Breast epithelium (tissue), 4 donors: ENCODE results near the gene ANKIB1. TPM values are rescaled to one million over a fixed set of nuclear protein-coding genes. Genes with fewer than 3 reads are reported as not detected.
"Not testable (repeated sequence)": the region's sequence is repeated elsewhere in the genome, so short reads cannot be mapped to it uniquely, and the experiment has no call there.

Source experiments
- DNase-seq, 2 donors: peaks; one replicate each; pipeline ENCODE4 v3.0.0-alpha.2; 2019; ENCODE audit warnings: low spot score in 2 of 2
- H3K27ac ChIP-seq, 2 donors: fragments of 200-600 bp; sonication (generic) in 1 of 2; one replicate each; pipeline ENCODE4 v1.5.1; 2016 to 2019; ENCODE audit warnings: mild to moderate bottlenecking in 1 of 2
- H3K27me3 ChIP-seq, 2 donors: fragments of 200-600 bp; sonication (generic) in 1 of 2; one replicate each; pipeline versions ENCODE4 v1.5.1 to v1.6.0; 2017 to 2019; ENCODE audit warnings: control low read depth in 1 of 2, mild to moderate bottlenecking in 1 of 2
- H3K36me3 ChIP-seq: fragments of 200-600 bp; one replicate; pipeline ENCODE4 v1.5.1; 2019
- H3K4me1 ChIP-seq, 2 donors: fragments of 200-600 bp; sonication (generic); one replicate each; pipeline ENCODE4 v1.5.1; 2016 to 2019; ENCODE audit warnings: control low read depth in 1 of 2
- H3K4me3 ChIP-seq, 3 donors: fragments of 200-600 bp; sonication (generic); 1 replicate in 2 of 3; 2 replicates in 1 of 3; pipeline ENCODE4 v1.5.1; 2016 to 2019; ENCODE audit warnings: mild to moderate bottlenecking in 3 of 3, moderate library complexity in 2 of 3
- H3K9me3 ChIP-seq, 2 donors: fragments of 200-600 bp; sonication (generic) in 1 of 2; one replicate each; pipeline ENCODE4 v1.5.1; 2016 to 2019; ENCODE audit warnings: control low read depth in 1 of 2
- POLR2A ChIP-seq: fragments of 450-650 bp; IDR thresholded peaks from one replicate; pipeline ENCODE4 v1.6.1; 2016; ENCODE audit warnings: antibody characterized with exemption, mild to moderate bottlenecking, moderate library complexity
- POLR2AphosphoS5 ChIP-seq, 3 donors: sonication (generic); formaldehyde crosslinking; IDR thresholded peaks; one replicate each; pipeline ENCODE4 v1.6.1; 2017; ENCODE audit warnings: antibody characterized with exemption in 3 of 3
- intact Hi-C: fragments of 100-400 bp; cut with DNase I; formaldehyde crosslinking; loops from one replicate; pipeline ENCODE4 v1.15.1; 2023; ENCODE audit warnings: low total_unique reads
- total RNA-seq, 3 donors: library from RNA; depleted of rRNA; stranded (reverse); fragments of >200 nt; gene quantifications; one replicate each; pipeline ENCODE4 v1.1.0, GENCODE V29; 2016
- TF ChIP-seq, protein P1 (sequence below), 3 donors: fragments of 450-650 bp; IDR thresholded peaks; one replicate each; pipeline ENCODE4 v1.5.1; 2016 to 2017; ENCODE audit warnings: antibody characterized with exemption in 3 of 3, mild to moderate bottlenecking in 3 of 3, moderate library complexity in 3 of 3

ANKIB1 gene
- total RNA-seq, 3 donors from 2014 or later: 51.8 to 61.3 (median 54.2) TPM

DNA sequence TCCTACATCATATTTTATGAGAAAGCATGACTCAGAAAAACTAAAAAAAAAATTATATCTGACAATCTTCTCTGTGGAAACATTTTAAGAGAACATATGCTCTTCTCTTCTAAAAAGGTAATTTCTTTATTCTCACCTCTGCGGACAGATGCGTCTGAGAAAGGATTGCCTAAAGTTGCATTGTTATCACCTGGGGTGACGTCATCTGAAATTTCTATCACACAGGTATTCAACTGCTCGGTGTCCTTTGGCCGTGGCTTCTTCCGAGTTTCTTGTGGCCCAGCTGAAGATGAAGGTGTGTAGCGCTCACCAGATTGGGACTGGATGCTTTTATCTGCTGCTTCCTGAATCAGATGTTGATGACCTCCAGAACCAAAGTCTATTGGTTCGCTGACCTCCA is 187.2 kb downstream of the ANKIB1 start:
- Histone ChIP-seq H3K36me3 (no peaks in the 10 kb centered on the region), H3K27ac (no peak overlapping the region), H3K27me3 (no peaks in the 10 kb centered on the region), H3K9me3 (no peaks in the 10 kb centered on the region), H3K4me1 (no peaks in the 10 kb centered on the region), H3K4me3 (no peak overlapping the region)
- TF ChIP-seq, protein P1, sequence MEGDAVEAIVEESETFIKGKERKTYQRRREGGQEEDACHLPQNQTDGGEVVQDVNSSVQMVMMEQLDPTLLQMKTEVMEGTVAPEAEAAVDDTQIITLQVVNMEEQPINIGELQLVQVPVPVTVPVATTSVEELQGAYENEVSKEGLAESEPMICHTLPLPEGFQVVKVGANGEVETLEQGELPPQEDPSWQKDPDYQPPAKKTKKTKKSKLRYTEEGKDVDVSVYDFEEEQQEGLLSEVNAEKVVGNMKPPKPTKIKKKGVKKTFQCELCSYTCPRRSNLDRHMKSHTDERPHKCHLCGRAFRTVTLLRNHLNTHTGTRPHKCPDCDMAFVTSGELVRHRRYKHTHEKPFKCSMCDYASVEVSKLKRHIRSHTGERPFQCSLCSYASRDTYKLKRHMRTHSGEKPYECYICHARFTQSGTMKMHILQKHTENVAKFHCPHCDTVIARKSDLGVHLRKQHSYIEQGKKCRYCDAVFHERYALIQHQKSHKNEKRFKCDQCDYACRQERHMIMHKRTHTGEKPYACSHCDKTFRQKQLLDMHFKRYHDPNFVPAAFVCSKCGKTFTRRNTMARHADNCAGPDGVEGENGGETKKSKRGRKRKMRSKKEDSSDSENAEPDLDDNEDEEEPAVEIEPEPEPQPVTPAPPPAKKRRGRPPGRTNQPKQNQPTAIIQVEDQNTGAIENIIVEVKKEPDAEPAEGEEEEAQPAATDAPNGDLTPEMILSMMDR (IDR thresholded peaks at IDR 0.05): no peak
- TF ChIP-seq POLR2AphosphoS5 (IDR thresholded peaks at IDR 0.05) (no peak), POLR2A (no peak)
- no peak for DNase-seq
- intact Hi-C loops: no loop called here

DNA sequence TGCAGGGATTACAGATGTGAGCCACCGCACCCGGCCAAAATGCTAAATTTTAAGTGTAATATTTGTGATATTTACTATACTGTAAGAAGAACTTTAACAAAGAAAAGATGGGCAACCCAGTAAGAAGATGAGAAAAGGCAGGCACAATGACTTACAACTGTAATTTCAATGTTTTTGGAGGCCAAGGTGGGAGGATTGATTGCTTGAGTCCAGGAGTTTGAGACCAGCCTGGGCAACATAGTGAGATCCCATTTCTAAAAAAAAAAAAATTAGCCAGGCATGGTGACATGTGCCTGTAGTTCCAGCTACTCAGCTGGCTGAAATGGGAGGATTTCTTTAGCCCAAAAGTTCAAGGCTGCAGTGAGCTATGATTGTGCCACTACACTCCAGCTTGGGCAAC is 189.8 kb downstream of the ANKIB1 start:
- TF ChIP-seq POLR2A (no peak), POLR2AphosphoS5 (IDR thresholded peaks at IDR 0.05) (no peak)
- TF ChIP-seq, protein P1 (IDR thresholded peaks at IDR 0.05): no peak
- Histone ChIP-seq H3K9me3 (no peaks in the 10 kb centered on the region), H3K4me1 (no peaks in the 10 kb centered on the region), H3K36me3 (no peaks in the 10 kb centered on the region), H3K4me3 (no peak overlapping the region), H3K27ac (no peak overlapping the region), H3K27me3 (no peaks in the 10 kb centered on the region)
- DNase-seq: no peak
- intact Hi-C loops: no loop called here

DNA sequence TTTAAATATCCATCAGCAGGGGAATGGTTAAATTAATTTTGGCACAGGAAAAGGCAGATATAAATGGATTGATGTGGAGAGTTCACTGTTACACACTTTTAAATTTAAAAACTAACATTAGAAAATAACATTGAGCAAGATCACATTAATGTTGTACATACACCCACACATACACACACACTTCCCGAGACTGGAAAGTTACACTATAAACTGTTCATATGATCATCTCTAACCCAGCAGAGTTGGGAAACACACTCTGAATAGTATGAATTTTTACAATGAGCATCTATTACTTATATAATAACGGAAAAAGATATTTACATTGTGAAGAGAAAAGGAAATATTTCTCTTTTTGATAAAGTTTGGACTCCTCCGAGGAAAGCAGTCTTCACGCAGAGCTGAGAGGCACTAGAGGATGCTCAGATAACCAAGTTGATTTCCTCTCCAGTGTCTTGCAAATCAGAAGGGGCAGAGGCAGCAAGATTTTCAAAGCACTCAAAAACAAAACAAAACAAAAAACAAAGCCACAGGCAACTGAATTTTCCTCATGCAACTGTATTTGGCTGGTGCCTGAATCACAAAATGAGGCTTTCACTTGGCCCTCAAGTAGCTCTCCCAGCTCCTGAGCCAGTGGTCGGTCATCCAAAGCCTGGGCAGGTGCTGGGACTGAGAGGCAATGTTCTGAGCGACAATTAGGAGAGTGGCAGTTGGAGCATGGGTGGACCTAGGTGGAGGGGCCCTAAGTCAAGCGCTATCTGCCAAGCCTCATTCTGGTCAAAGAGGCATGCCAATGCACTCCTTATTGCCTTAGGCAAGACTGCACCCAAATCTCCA is 191.1 kb downstream of the ANKIB1 start:
- no peaks in the 10 kb centered on the region for H3K36me3 ChIP-seq
- no peaks in the 10 kb centered on the region for H3K9me3 ChIP-seq
- H3K4me1 ChIP-seq: no peaks in the 10 kb centered on the region
- TF ChIP-seq, protein P1 (IDR thresholded peaks at IDR 0.05): no peak
- no peak for TF ChIP-seq POLR2A
- no peak for TF ChIP-seq POLR2AphosphoS5 (IDR thresholded peaks at IDR 0.05)
- H3K27me3 ChIP-seq: no peaks in the 10 kb centered on the region
- DNase-seq: no peak
- intact Hi-C loops: no loop called here
- H3K27ac ChIP-seq: no peak overlapping the region
- no peak overlapping the region for H3K4me3 ChIP-seq

DNA sequence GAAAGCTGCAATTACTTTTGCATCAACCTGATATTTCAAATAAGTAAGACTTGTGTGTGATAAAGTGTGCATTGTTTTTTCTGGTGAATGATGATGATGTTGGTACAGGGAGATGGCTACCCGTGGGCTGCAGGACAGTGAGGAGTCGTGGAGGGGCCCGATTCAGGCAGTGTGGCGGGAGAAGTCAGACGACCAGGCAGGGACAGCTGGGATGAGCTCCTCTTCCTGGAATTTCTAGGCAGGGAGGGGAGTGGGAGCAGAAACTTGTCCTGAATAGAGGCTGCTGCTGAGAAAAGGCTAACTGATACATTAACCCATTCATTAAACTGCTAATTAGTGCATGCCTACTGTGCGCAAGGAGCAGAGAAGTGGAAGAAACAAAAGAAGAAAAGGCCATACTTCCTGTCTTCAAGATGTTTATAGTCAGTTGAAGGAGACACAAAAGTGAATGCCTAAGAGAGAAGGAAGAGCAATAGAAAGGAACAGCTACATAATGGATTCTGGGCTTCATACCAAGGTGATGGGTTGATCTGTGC is 192.2 kb downstream of the ANKIB1 start:
- Histone ChIP-seq H3K36me3 (no peaks in the 10 kb centered on the region), H3K27me3 (no peaks in the 10 kb centered on the region), H3K4me3 (no peak overlapping the region), H3K27ac (no peak overlapping the region), H3K9me3 (no peaks in the 10 kb centered on the region), H3K4me1 (no peaks in the 10 kb centered on the region)
- no peak for DNase-seq
- intact Hi-C loops: no loop called here
- TF ChIP-seq POLR2AphosphoS5 (IDR thresholded peaks at IDR 0.05): no peak
- no peak for TF ChIP-seq POLR2A
- TF ChIP-seq, protein P1 (IDR thresholded peaks at IDR 0.05): no peak

DNA sequence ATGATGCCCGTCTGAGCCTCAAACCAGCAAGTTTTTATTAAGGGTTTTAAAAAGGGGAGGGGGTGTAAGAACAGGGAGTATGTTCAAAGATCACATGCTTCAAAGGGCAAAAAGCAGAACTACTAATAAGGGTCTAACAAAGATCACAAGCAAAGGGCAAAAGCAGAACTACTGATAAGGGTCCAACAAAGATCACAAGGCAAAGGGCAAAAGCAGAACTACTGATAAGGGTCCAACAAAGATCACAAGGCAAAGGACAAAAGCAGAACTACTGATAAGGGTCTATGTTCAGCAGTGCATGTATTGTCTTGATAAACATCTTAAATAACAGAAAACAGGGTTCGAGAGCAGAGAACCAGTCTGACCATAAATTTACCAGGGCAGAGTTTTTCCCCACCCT is 196.9 kb downstream of the ANKIB1 start:
- H3K27me3 ChIP-seq, intact Hi-C loops, H3K27ac ChIP-seq, DNase-seq, H3K4me1 ChIP-seq, H3K36me3 ChIP-seq, H3K9me3 ChIP-seq, H3K4me3 ChIP-seq: not testable (repeated sequence)
